HG02588 (cell line): ENCODE data around the gene BCAM.
"Not testable (repeated sequence)": the region's sequence is repeated elsewhere in the genome, so short reads cannot be mapped to it uniquely, and the experiment has no call there.

Experiments used
- ATAC-seq: cut with Tn5 transposase; IDR thresholded peaks from one replicate; pipeline ENCODE4 v1.9.1; 2021; ENCODE audit warnings: mild to moderate bottlenecking, moderate library complexity; ENCODE audit not compliant: unreplicated experiment

BCAM gene

DNA sequence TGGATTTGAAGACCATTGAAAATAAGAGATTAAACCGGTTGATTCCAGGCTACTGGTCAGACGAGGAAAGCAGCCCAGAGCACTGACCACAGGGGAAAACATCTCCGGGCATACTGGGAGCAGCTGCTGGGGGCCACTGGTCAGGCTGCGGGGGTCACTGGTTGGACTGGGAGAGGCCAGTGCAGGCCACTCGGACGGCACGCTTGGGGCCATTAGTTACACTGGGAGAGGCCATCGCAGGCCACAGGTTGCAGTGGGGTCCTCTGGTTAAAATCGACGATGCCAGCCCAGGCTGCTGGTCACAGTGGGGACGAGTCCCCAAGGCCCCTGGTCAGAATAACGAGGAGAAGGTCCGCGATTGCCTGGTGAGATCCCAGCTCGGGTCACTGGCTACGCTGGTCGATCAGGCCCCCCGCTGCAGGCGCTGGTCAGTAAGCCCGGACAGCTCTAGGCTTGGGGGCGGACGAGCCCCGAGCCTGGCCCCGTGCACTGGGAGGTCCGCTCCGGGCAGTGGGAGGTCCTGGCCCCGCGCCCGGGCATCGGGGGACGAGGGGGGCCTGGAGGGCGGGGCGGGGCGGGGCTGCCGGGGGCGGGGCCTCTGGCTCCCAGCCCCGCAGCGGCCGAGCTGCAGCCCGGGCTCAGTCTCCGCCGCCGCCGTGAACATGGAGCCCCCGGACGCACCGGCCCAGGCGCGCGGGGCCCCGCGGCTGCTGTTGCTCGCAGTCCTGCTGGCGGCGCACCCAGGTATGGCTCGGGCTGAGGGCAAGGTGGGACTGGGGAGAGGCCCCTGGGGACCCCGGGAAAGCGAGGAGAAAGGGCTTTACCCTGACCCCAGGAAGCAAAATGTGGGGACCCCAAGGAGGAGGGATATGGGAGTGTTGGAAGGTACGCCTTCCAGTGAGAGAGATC is at the start of gene BCAM:
TSS of gene BCAM (plus strand) at position 641 of the 909 bp plus-strand sequence. CDS start at position 663, 22 bp downstream.
- no peak for ATAC-seq

GRCh38 chr19:44762038-44762437 is 46.9 kb upstream of the BCAM start:
- no peak for ATAC-seq

DNA sequence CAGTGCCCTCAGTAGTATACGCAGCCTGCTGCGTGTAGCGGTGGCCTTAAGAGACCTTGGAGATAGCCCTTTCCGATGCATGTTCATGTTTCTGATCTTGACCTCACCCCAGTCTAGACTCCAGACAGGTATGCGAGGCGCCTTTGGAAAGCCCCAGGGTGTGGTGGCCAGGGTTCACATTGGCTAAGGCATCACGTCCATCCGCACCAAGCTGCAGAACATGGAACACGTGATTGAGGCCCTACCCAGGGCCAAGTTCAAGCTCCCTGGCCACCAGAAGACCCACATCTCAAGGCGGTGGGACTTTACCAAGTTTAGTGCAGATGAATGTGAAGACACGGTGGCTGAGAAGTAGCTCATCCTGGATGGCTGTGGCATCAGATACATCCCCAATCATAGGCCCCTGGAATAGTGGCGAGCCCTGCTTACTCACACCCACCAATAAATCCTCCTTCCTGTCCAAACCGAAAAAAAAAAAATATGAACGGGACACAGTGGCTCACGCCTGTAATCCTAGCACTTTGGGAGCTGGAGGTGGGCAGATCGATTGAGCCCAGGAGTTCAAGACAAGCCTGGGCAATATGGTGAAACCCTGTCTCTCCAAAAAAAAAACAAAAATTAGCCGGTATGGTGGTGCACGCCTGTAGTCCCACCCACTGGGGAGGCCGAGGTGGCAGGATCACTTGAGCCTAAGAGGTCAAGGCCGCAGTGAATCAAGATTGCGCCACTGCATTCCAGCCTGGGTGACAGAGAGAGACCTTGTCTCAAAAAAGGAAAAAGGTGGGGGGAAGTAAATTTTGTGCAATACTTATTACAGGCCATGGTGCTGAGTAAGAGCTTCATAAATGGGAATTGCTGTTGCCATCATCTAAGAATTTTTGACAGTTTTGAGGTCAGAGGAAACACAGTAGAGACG is 43.6 kb upstream of the BCAM start:
- no peak for ATAC-seq

DNA sequence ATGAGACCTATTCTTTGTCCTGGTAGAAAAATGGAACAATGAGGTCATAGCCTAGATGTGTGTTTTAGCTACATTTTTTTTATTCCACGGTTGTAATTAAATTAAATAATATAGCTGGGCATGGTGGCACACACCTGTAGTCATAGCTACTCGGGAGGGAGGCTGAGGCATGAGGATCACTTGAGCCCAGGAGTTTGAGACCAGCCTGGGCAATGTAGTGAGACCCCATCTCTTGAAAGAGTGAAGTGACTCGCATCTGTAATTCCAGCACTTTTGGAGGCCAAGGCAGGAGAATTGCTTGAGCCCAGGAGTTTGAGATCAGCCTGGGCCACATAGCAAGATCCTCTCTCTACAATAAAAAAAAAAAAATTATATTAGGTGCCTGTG is 43.0 kb upstream of the BCAM start:
- no peak for ATAC-seq

DNA sequence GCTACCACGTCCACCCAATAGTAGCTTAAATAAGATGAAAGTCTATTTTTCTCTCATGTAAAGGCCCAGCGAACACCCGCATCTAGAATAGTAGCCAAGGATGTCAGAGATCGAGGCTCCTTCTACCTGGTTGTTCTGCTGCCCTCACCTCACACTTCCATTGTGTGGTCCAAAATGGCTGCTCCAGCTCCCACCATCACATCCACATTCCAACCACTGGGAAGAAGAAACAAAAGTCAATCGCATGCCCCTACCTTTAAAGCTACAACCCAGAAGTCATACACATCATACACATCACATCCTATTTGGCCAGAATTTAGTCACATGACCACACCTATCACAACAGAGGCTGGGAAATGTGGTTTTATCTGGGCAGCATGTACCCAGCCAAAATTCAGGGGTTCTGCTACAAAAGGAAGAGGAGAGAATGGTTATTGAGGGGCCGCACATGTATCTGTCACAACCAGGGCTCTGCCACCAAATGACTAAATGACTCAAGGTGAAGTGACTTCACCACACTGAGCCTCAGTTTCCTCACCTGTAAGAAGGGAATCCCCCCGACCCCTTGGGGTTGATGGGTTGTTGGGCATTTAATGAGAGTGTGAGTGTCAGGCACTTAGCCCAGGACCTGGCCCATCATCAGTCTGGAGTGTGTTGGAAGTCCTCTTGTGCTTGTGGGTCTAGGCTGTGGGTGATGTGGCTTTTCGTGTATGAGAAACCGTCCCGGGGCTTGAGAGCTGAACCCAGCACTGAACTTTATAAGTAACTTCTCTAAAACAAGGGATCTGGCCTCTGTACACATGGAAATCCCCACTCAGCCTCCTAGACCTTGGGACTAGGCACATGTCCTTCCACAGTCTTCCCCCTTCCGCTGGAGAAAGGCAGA is 41.4 kb upstream of the BCAM start:
- ATAC-seq = no peak

DNA sequence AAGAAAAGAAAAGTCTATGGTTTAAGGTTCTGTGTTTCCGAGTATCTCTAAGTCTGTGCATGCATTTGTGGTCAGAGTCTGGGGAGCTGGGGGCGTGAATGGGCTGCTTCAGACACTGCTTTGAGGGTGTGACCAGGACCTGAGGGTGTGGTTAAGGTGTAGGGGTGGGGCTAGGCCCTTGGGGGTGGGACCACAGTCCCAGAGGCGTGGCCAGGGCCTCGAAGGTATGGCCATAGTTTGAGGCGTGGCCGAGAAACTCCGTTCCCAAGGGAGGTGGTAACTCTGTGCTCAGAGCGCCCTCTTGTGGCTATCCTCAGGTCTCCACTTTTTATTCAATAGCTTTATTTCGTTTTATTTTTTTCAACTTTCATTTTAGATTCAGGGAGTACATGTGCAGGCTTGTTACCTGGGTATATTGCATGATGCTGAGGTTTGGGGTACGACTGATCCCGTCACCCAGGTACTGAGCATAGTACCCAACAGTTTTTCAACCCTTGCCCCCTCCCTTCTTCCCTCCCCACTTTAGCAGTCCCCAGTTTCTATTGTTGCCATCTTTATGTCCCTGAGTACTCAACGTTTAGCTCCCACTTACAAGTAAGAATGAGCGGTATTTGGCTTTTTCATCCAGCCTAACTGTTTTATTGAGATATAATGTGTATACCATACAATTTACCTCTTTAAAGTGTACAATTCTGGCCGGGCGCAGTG is 38.2 kb upstream of the BCAM start:
- peak; percentile 96 for ATAC-seq

- ATAC-seq = not testable (repeated sequence)
Measured at GRCh38 chr19:44772144-44772543, 36.8 kb upstream of the BCAM start.

DNA sequence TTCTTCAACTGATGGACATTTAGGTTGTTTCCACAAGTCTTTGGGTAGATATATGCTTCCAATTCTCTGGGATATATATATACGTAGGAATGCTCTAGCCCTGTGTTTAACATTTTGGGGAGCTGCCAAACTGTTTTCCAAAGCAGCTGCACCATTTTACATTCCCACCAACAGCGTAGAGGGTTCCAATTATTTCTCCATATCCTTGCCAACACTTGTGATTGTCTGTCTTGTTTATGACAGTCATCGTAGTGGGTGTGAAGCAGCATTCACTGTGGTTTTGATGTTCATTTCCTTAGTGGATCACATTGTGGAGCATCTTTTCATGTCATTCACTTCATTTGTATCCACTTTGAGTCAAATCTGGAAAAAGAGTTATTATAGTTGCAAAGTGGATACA is 35.9 kb upstream of the BCAM start:
- no peak for ATAC-seq

- ATAC-seq = no peak
Measured at GRCh38 chr19:44775676-44776240, 33.1 kb upstream of the BCAM start.

- ATAC-seq = no peak
Measured at GRCh38 chr19:44776402-44777096, 32.4 kb upstream of the BCAM start.

- ATAC-seq = no peak
Measured at GRCh38 chr19:44777715-44778347, 31.1 kb upstream of the BCAM start, which contains the start of gene CBLC. TSS of gene CBLC (plus strand) at chr19:44777890. CDS start at chr19:44777932, 42 bp downstream.

DNA sequence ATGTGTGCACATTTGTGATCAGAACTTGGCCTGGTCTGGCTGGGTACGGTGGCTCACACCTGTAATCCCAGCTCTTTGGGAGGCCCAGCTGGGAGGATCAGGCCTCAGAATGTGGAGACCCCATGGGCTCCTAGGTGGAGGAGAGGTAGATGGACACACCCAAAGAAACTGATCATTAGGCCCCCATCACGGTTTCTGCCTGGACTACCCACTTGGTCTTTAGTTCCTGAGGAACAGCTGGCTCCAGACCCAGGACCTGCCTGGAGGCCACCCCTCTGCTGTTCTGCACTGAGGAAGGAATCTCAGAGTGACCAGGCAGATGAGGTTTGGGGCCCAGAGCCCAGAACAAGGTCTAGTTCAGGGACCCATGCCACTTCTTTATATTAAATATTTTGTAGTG is 29.8 kb upstream of the BCAM start:
- ATAC-seq = no peak

- not testable (repeated sequence) for ATAC-seq
Measured at GRCh38 chr19:44781694-44782093, 27.2 kb upstream of the BCAM start.

DNA sequence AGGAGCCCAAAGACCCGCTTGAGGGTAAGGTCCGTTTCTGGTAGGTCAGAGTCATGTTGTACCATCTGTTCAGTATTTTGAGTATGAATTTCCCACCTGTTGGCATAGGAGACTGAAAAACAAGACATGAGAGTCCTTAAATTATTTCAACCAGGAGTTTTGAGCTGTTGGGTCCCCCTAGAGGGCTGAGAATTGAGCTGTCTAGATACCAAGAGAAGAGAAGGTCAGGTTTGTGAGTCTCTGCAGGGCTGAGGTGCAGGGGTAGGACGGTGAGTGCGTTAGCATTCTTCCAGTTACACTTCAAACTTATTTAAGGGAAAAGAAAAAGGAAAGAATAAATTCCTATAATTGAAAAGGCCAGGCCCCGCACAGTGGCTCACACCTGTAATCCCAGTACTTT is 26.2 kb upstream of the BCAM start:
- ATAC-seq = no peak

DNA sequence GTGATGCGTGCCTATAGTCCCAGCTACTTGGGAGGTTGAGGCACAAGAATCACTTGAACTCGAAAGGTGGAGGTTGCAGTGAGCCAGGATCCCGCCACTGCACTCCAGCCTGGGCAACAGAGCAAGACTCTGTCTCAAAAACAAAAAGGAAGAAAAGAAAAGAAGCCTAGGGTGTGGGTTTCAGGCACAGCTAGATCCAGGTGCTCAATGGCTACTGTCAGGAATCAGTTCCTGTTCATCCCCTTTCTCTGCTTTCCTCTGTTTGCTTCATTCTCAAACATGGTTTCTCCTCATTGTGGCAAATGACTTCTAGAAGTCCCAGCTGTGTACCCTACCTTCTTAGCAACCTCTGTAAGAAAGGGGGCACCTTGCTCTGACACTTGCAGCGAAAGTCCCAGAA is 25.4 kb upstream of the BCAM start:
- ATAC-seq = no peak

- ATAC-seq = no peak
Measured at GRCh38 chr19:44785271-44785670, 23.6 kb upstream of the BCAM start.

- no peak for ATAC-seq
Measured at GRCh38 chr19:44785993-44786392, 22.9 kb upstream of the BCAM start.

- no peak for ATAC-seq
Measured at GRCh38 chr19:44788971-44789370, 19.9 kb upstream of the BCAM start.
